GM12878 (cell line): Measurements from ENCODE around the gene CAMK2D. TPM values are rescaled to one million over a fixed set of nuclear protein-coding genes. Genes with fewer than 3 reads are reported as not detected.
A peak's percentile ranks its signal among the peaks of the same experiment; 100 is the strongest.

ENCODE experiments used
- ATAC-seq: fragments of 200-7000 bp; cut with Tn5 transposase; 3 replicates; pipeline ENCODE4 v1.9.1; 2020; ENCODE audit warnings: mild to moderate bottlenecking, moderate library complexity
- BruUV-seq: library from RNA; stranded (reverse); fragments of 400-500 nt; replicated peaks from 2 replicates; lab custom pipeline; 2021; lab: Mats Ljungman, UMichigan
- CTCF ChIA-PET: fragments of 300-600 bp; sonication (Branson Sonifier 250); formaldehyde crosslinking; extraction: SDS; loops from one replicate; lab custom pipeline; 2021; ENCODE audit warnings: inconsistent platforms; lab: Yijun Ruan, JAX
- POLR2A ChIA-PET: fragments of 350-600 bp; formaldehyde crosslinking; extraction: SDS; loops from one replicate; lab custom pipeline; 2021; ENCODE audit warnings: inconsistent platforms; lab: Charles Lee
- RAD21 ChIA-PET: fragments of 300-600 bp; sonication (Branson Sonifier 250); formaldehyde crosslinking; loops from one replicate; lab custom pipeline; 2023; ENCODE audit warnings: antibody characterized with exemption; ENCODE audit not compliant: unreplicated experiment; lab: Charles Lee
- SMC1A ChIA-PET: fragments of 300-600 bp; sonication (Branson Sonifier 250); formaldehyde crosslinking; loops from one replicate; lab custom pipeline; 2023; ENCODE audit not compliant: unreplicated experiment, uncharacterized antibody; lab: Charles Lee
- DNase-seq: peaks from one replicate; pipeline ENCODE4 v3.0.0-alpha.2; 2011; ENCODE audit warnings: low read depth, low spot score
- FAIRE-seq: peaks from 3 replicates; lab custom pipeline; 2011; peaks lifted over from hg19 to GRCh38; lab: Jason Lieb, UNC
- H2AFZ ChIP-seq: 2 replicates; pipeline ENCODE4 v1.6.0; 2011; ENCODE audit warnings: low read depth, low read length, control low read depth; ENCODE audit not compliant: control insufficient read depth
- H3K27ac ChIP-seq: 2 replicates; pipeline ENCODE4 v1.5.1; 2011; ENCODE audit warnings: control low read depth; ENCODE audit not compliant: control insufficient read depth, insufficient read depth
- H3K27me3 ChIP-seq, 2 experiments: replicated peaks in 1 of 2; 2 replicates each; pipeline versions ENCODE4 v1.6.0 to v1.6.1; 2011; ENCODE audit warnings: low read length in 1 of 2; ENCODE audit not compliant: control insufficient read depth in 2 of 2, insufficient read depth in 2 of 2
- H3K36me3 ChIP-seq, 2 experiments: 2 replicates each; pipeline ENCODE4 v1.5.1; 2011; ENCODE audit warnings: low read length in 1 of 2; ENCODE audit not compliant: control insufficient read depth in 2 of 2, insufficient read depth in 2 of 2
- H3K4me1 ChIP-seq: 2 replicates; pipeline ENCODE4 v1.6.1; 2011; ENCODE audit warnings: mild to moderate bottlenecking, low read length, moderate library complexity, mixed read lengths; ENCODE audit not compliant: control insufficient read depth, insufficient read depth
- H3K4me2 ChIP-seq: 2 replicates; pipeline ENCODE4 v1.6.0; 2011; ENCODE audit warnings: control low read depth; ENCODE audit not compliant: control insufficient read depth, insufficient read depth
- H3K4me3 ChIP-seq: fragments of 200-600 bp; sonication (generic); 2 replicates; pipeline ENCODE4 v1.5.1; 2016
- H3K79me2 ChIP-seq: 2 replicates; pipeline ENCODE4 v1.6.0; 2011; ENCODE audit warnings: low read length; ENCODE audit not compliant: control insufficient read depth, insufficient read depth
- H3K9ac ChIP-seq: 2 replicates; pipeline ENCODE4 v1.8.0; 2011; ENCODE audit warnings: low read length, control low read depth, mixed read lengths; ENCODE audit not compliant: control insufficient read depth, insufficient read depth
- H3K9me3 ChIP-seq: replicated peaks from 3 replicates; pipeline ENCODE4 v1.5.1; 2011; ENCODE audit warnings: mild to moderate bottlenecking, low read length; ENCODE audit not compliant: control insufficient read depth, insufficient read depth
- H4K20me1 ChIP-seq: 2 replicates; pipeline ENCODE4 v1.6.0; 2011; ENCODE audit not compliant: control insufficient read depth, insufficient read depth
- CHD4 ChIP-seq: fragments of 200-600 bp; sonication (generic); IDR thresholded peaks from 2 replicates; pipeline ENCODE4 v1.6.1; 2016; ENCODE audit warnings: mild to moderate bottlenecking
- EZH2 ChIP-seq: IDR thresholded peaks from 2 replicates; pipeline ENCODE4 v1.6.1; 2012; ENCODE audit warnings: low read depth, mild to moderate bottlenecking, control low read depth, inconsistent platforms, low read length, borderline replicate concordance; ENCODE audit not compliant: control insufficient read depth
- GABPA ChIP-seq: IDR thresholded peaks from 2 replicates; pipeline ENCODE4 v1.6.1; 2014; ENCODE audit warnings: antibody characterized with exemption, low read depth, mild to moderate bottlenecking, inconsistent platforms
- HDGF ChIP-seq: fragments of 450-650 bp; IDR thresholded peaks from 2 replicates; pipeline ENCODE4 v1.6.1; 2016; ENCODE audit warnings: antibody characterized with exemption
- IKZF2 ChIP-seq, 2 experiments: fragments of 450-650 bp; IDR thresholded peaks; 2 replicates each; pipeline ENCODE4 v1.6.1; 2017; ENCODE audit warnings: mild to moderate bottlenecking in 2 of 2, moderate library complexity in 2 of 2
- MTA2 ChIP-seq: fragments of 450-650 bp; IDR thresholded peaks from 2 replicates; pipeline ENCODE4 v1.6.1; 2016; ENCODE audit warnings: low read depth, mild to moderate bottlenecking, moderate library complexity
- NRF1 ChIP-seq: conservative IDR thresholded peaks from 2 replicates; pipeline ENCODE4 v1.6.1; 2011; ENCODE audit warnings: mild to moderate bottlenecking, low read depth, low read length, improper control_type of control experiment
- RAD51 ChIP-seq: fragments of 450-650 bp; IDR thresholded peaks from 2 replicates; pipeline ENCODE4 v1.6.1; 2016; ENCODE audit warnings: moderate library complexity, mild to moderate bottlenecking, inconsistent platforms
- RUNX3 ChIP-seq: IDR thresholded peaks from 2 replicates; pipeline ENCODE4 v1.6.1; 2012; ENCODE audit warnings: low read length, inconsistent platforms
- SREBF2 ChIP-seq: IDR thresholded peaks from 2 replicates; pipeline ENCODE4 v1.6.1; 2012; ENCODE audit warnings: mild to moderate bottlenecking, low read length
- WGBS: methylation state at CpG from one replicate; pipeline ENCODE4 v1.1.6; 2016; ENCODE audit warnings: low lambda C conversion rate; ENCODE audit not compliant: insufficient replicate concordance, insufficient coverage; ENCODE audit errors: missing lambda C conversion rate; 5-methylcytosine and 5-hydroxymethylcytosine counted together
- in situ Hi-C: fragments of 300-500 bp; cut with MboI; formaldehyde crosslinking; loops from 9 replicates; pipeline ENCODE4 v1.14.3; 2018; ENCODE audit warnings: mixed read lengths
- intact Hi-C: fragments of 100-400 bp; cut with micrococcal nuclease; formaldehyde crosslinking; loops from one replicate; pipeline ENCODE4 v1.14.2; 2022; ENCODE audit not compliant: unreplicated experiment
- polyA plus RNA-seq, 11 experiments: library from polyadenylated mRNA; depleted of rRNA in 4 of 11; unstranded in 6 of 11; stranded (reverse) in 5 of 11; fragments of >200 nt; fragmentation: Nextera tagmentation in 4 of 11; fragmentation: Illumina TruSeq in 1 of 11; extraction: Ambion mirVana in 4 of 11; extraction: Trizol in 1 of 11; gene quantifications; 1 replicate in 1 of 11; 2 replicates in 10 of 11; pipeline versions ENCODE4 v1.2.1 to v1.2.3, GENCODE V29; 2011 to 2016; ENCODE audit warnings: inconsistent platforms in 2 of 11, missing spikeins in 2 of 11, low read depth in 1 of 11
- total RNA-seq, 4 experiments: library from RNA; depleted of rRNA in 3 of 4; stranded (reverse); fragments of >200 nt in 3 of 4; fragmentation: Illumina TruSeq in 1 of 4; extraction: Trizol in 1 of 4; gene quantifications; 2 replicates each; pipeline versions ENCODE4 v1.2.1 to v1.2.3, GENCODE V29; 2013 to 2021
- TF ChIP-seq, protein P1 (sequence below): fragments of 450-650 bp; IDR thresholded peaks from 2 replicates; pipeline ENCODE4 v1.6.1; 2017; ENCODE audit warnings: mild to moderate bottlenecking
- TF ChIP-seq, protein P2 (sequence below): IDR thresholded peaks from 2 replicates; pipeline ENCODE4 v1.6.1; 2012; ENCODE audit warnings: improper control_type of control experiment, low read depth, low read length; ENCODE audit not compliant: insufficient replicate concordance
- TF ChIP-seq, protein P3 (sequence below): fragments of 450-650 bp; IDR thresholded peaks from 2 replicates; pipeline ENCODE4 v1.6.1; 2017; ENCODE audit warnings: antibody characterized with exemption, mild to moderate bottlenecking, moderate library complexity

CAMK2D gene
- total and polyA plus RNA-seq, 10 of the 15 experiments (the other 5 are each of a cell fraction or from before 2014, with no cell fraction given) = 6.9 to 88.5 (median 12.9) TPM

DNA sequence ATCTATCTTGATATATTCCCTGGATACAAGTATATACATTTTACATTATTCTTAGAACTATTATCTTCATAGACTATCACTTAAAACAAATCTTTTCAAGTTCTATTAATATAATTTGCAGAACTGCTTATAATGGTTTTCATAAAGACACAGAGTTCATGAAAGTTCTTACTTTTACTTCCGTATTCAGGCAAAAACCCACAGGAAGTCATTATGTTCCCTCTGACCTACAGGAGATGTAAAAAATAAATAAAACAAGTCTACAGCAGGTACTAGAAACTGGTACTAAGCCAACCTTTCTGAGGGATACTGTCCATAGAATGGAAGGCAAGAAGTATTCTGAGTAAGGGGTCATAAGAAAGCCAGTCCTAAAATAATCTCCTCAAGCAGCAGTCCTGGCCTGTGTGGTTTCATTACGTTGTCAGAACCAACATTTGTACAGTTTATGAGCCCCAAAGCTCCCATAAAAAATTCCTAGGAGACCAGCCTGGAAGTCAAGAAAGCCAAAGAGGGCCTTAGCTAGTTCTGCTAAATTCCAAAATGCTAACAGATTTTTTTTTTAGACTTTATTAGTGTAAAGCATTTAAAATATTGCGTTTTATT, 68.6 kb downstream of the CAMK2D start:
- Histone ChIP-seq H4K20me1 (no peaks in the 10 kb centered on the region), H3K4me2 (peak overlapping the region; percentile 84), H3K4me1 (peaks cover 16% of the 10 kb centered on the region), H3K9ac (no peak overlapping the region; the same call in 1 of the 2 replicates), H3K27me3 (no peaks in the 10 kb centered on the region), H3K79me2 (peaks cover 23% of the 10 kb centered on the region), H3K9me3 (no peaks in the 10 kb centered on the region), H2AFZ (peak overlapping the region; percentile 44; the same call in 1 of the 2 replicates), H3K36me3 (peaks cover 0 to 4% of the 10 kb centered on the region in 2 experiments; a peak in 2 of 4 replicates), H3K27ac (peak overlapping the region; percentile 52), H3K4me3 (no peak overlapping the region; the same call in 1 of the 2 replicates)
- FAIRE-seq (no peak), DNase-seq (no peak), ATAC-seq (peak; percentile 89)
- ChIA-PET POLR2A (interaction anchor here (0.6 to 1.6 kb wide), 3 partner anchors 9 to 129 kb away, joined by 3 to 6 read pairs (median 3); no protein-coding TSS in a partner anchor), CTCF (interaction anchor here (1.0 to 1.3 kb wide), 2 partner anchors 16 to 55 kb away, joined by 3 to 5 read pairs; no protein-coding TSS in a partner anchor), RAD21 (interaction anchor here (0.7 to 2.1 kb wide), 6 partner anchors 28 to 146 kb away, joined by 3 to 17 read pairs (median 4); no protein-coding TSS in a partner anchor), SMC1A (interaction anchor here (0.9 to 3.9 kb wide), 9 partner anchors 8 to 66 kb away, joined by 3 to 22 read pairs (median 4); no protein-coding TSS in a partner anchor)
- in situ Hi-C loops = no loop called here
- WGBS = 65% methylated on average over 3 of the region's 3 CpGs
- BruUV-seq = no TSS peak
- intact Hi-C loops = no loop called here
- TF ChIP-seq GABPA (peak; percentile 49; the same call in 1 of the 2 replicates), EZH2 (no peak), IKZF2 (IDR thresholded peaks at IDR 0.05) (peak; percentile 69 to 71), RAD51 (0 out of 2 replicates have a peak, but pooled peaks have one; percentile 11), HDGF (no peak), CHD4 (no peak), NRF1 (no peak), MTA2 (peak; percentile 85), SREBF2 (no peak), RUNX3 (peak; percentile 78)
- TF ChIP-seq, protein P1, sequence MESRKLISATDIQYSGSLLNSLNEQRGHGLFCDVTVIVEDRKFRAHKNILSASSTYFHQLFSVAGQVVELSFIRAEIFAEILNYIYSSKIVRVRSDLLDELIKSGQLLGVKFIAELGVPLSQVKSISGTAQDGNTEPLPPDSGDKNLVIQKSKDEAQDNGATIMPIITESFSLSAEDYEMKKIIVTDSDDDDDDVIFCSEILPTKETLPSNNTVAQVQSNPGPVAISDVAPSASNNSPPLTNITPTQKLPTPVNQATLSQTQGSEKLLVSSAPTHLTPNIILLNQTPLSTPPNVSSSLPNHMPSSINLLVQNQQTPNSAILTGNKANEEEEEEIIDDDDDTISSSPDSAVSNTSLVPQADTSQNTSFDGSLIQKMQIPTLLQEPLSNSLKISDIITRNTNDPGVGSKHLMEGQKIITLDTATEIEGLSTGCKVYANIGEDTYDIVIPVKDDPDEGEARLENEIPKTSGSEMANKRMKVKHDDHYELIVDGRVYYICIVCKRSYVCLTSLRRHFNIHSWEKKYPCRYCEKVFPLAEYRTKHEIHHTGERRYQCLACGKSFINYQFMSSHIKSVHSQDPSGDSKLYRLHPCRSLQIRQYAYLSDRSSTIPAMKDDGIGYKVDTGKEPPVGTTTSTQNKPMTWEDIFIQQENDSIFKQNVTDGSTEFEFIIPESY = no peak
- TF ChIP-seq, protein P2, sequence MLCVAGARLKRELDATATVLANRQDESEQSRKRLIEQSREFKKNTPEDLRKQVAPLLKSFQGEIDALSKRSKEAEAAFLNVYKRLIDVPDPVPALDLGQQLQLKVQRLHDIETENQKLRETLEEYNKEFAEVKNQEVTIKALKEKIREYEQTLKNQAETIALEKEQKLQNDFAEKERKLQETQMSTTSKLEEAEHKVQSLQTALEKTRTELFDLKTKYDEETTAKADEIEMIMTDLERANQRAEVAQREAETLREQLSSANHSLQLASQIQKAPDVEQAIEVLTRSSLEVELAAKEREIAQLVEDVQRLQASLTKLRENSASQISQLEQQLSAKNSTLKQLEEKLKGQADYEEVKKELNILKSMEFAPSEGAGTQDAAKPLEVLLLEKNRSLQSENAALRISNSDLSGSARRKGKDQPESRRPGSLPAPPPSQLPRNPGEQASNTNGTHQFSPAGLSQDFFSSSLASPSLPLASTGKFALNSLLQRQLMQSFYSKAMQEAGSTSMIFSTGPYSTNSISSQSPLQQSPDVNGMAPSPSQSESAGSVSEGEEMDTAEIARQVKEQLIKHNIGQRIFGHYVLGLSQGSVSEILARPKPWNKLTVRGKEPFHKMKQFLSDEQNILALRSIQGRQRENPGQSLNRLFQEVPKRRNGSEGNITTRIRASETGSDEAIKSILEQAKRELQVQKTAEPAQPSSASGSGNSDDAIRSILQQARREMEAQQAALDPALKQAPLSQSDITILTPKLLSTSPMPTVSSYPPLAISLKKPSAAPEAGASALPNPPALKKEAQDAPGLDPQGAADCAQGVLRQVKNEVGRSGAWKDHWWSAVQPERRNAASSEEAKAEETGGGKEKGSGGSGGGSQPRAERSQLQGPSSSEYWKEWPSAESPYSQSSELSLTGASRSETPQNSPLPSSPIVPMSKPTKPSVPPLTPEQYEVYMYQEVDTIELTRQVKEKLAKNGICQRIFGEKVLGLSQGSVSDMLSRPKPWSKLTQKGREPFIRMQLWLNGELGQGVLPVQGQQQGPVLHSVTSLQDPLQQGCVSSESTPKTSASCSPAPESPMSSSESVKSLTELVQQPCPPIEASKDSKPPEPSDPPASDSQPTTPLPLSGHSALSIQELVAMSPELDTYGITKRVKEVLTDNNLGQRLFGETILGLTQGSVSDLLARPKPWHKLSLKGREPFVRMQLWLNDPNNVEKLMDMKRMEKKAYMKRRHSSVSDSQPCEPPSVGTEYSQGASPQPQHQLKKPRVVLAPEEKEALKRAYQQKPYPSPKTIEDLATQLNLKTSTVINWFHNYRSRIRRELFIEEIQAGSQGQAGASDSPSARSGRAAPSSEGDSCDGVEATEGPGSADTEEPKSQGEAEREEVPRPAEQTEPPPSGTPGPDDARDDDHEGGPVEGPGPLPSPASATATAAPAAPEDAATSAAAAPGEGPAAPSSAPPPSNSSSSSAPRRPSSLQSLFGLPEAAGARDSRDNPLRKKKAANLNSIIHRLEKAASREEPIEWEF = no peak
- TF ChIP-seq, protein P3, sequence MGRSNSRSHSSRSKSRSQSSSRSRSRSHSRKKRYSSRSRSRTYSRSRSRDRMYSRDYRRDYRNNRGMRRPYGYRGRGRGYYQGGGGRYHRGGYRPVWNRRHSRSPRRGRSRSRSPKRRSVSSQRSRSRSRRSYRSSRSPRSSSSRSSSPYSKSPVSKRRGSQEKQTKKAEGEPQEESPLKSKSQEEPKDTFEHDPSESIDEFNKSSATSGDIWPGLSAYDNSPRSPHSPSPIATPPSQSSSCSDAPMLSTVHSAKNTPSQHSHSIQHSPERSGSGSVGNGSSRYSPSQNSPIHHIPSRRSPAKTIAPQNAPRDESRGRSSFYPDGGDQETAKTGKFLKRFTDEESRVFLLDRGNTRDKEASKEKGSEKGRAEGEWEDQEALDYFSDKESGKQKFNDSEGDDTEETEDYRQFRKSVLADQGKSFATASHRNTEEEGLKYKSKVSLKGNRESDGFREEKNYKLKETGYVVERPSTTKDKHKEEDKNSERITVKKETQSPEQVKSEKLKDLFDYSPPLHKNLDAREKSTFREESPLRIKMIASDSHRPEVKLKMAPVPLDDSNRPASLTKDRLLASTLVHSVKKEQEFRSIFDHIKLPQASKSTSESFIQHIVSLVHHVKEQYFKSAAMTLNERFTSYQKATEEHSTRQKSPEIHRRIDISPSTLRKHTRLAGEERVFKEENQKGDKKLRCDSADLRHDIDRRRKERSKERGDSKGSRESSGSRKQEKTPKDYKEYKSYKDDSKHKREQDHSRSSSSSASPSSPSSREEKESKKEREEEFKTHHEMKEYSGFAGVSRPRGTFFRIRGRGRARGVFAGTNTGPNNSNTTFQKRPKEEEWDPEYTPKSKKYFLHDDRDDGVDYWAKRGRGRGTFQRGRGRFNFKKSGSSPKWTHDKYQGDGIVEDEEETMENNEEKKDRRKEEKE = no peak
